Superior temporal gyrus (tissue), 1 donor: ENCODE data around the gene PRKCA.
A peak's percentile ranks its signal among the peaks of the same experiment; 100 is the strongest.
"Not testable (repeated sequence)": the region's sequence is repeated elsewhere in the genome, so short reads cannot be mapped to it uniquely, and the experiment has no call there.

Source experiments
- DNase-seq: peaks from one replicate; pipeline ENCODE4 v3.0.0-alpha.2; 2016; ENCODE audit errors: extremely low spot score

Gene PRKCA

DNA sequence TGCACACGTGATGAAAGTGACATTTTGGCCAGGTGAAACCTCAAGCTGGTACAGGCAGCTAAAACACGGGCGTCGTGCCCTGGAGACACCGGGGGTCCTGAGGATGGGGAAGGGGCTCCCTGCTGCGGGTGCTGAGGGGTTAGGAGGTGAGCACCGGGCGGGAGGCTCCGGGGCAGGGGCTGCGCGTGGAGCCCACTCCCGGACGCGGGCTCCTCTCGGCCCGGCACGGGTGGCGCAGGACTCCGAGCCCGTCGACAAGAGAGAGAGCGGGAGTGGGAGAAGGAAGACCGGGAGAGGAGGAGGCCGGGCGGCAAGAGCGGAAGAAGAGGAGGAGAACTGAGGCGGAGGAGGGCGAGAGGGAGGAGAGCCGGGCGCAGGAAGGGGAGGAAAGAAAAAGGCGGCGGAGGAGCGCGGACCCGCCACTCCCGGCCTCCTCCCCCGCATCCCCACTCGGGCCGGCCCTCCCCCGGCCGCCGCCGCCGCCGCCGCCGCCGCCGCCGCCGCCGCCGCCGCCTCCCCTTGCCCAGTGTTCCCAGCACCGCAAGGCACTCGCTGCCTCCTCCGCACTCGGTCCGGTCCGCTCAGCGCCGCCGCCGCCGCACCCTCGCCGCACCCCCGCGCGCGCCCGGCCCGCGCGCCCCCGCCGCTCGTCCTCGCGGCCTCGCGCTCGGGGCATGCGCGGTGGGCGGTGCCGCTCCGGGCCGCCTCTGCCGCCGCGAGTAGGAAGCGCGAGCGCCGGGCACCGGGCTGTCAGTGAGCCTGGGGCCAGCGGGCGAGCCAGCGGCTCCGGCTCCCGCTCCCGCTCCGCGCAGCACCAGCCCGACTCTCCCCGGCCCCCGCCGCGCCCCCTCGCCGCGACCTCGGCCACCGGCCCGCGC lies at the start of gene PRKCA:
Gene PRKCA (plus strand): TSS at position 750 of the 878 bp plus-strand sequence.
- peak; percentile 68 for DNase-seq

DNA sequence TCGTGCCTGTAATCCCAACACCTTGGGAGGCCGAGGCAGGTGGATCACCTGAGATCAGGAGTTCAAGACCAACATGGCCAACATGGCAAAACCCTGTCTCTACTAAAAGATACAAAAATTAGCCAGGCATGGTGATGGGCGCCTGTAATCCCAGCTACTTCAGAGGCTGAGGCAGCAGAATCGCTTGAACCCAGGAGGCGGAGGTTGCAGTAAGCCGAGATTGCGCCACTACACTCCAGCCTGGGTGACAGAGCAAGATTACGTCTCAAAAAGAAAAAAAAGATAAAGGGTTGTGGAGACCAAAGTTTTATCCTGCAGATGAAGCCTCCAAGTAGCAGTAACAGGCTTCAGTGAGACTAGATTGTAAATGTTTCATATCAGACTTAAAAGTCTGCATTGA lies 49.0 kb upstream of the PRKCA start:
- DNase-seq = not testable (repeated sequence)

DNA sequence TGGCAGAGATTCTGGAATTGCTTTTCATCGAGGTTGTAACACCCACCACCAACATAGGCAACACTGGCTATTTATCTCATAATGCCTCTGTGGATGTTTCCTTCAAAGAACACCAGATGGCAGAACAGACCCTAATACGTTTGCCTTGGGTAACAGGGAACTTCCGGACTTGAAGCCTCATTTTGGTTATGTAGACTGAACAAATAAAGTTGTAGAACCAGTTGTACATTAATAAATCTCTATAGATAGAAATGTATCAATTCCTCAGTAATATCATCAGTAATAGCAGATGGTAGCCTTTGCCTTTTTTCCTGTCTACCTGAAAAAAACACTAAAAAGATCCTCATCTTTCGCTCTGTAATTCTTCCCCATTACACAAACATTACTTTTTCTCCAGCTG lies 47.3 kb upstream of the PRKCA start:
- peak; percentile 93 for DNase-seq

DNA sequence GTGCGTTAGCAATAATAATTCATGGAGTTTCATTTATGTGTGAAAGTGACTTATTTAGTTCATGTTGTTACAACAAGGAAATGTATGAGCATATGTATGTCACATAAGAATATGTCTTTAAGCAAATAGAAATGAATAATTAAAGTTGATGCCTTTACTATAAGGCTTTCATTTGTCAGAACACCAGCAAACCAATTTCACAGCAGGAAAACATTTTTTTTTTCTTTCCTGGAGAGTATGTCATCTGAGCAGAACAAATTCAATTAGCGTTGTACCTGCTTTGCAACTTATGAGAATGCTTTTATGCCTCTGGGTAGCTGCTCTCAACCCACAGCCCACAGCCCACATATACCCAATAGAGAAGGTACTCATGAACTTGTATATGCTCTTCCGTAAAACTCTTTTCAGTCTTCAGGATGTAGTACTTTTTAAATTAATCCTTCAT lies 46.9 kb upstream of the PRKCA start:
- no peak for DNase-seq

DNA sequence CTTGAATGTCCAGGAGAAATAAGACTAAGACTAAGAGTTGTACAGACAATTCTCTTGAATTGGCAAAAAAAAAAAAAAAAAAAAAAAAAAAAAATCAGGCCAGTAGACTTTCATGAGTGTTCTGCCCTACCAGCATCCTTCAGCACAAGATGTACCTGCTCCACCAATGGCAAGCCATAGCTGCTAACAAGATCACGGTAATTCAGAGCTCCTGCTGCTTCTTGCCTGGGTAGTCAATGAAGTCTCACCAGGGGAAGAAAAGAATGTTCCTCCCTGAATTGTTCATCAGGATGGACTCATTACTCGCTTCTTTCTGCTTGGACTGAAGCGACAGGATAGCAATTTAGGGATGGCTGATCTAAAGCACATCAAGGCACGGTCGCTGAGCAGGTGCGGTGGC lies 42.1 kb upstream of the PRKCA start:
- DNase-seq = no peak

DNA sequence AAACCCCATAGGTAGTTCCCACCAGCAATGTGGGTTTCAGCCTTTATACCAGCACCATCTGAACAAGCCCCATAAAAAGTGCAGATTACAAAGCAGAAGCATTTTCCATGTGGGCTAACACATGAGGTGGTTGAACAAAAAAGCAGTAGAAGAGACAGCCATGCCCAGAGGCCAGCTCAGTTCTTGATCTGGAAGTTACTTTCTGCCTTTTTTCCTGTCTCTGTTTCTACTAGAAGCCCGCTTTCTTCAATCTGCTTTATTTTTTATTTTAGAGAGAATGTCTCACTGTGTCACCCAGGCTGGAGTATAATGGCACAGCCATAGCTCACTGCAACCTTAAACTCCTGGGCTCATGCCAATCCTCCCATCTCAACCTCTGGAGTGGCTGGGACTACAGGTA lies 41.7 kb upstream of the PRKCA start:
- DNase-seq = no peak

DNA sequence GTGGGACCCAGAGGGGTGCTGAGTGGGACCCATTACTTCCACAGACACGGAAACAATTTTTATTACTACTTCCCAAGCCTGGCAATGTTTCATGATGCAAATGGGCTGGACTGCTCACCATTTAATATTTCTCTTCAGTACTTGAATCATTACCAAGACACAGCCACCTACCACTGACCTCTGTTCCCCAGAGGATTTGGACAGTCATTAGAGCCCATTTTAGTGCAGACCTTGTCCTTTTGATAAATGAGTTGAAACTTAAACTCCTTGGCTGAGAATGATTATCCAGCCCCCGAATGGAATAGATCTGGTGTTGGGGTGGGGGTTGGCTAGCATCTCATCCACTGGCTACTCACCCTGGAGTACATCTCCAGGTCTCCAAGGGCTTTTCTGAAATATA lies 39.6 kb upstream of the PRKCA start:
- DNase-seq = no peak

DNA sequence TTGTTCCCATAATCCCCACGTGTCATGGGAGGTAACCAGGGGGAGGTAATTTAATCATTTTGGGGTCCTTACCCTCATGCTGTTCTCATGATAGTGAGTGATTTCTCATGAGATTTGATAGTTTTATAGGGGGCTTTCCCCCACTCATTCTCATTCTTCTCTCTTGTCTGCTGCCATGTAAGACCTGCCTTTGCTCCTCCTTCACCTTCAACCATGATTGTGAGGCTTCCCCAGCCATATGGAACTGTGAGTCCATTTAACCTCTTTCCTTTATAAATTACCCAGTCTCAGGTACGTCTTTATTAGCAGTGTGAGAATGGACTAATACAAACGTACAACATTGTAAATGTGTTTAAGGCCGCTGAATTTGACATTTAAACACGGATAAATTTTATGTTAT lies 37.7 kb upstream of the PRKCA start:
- no peak for DNase-seq

DNA sequence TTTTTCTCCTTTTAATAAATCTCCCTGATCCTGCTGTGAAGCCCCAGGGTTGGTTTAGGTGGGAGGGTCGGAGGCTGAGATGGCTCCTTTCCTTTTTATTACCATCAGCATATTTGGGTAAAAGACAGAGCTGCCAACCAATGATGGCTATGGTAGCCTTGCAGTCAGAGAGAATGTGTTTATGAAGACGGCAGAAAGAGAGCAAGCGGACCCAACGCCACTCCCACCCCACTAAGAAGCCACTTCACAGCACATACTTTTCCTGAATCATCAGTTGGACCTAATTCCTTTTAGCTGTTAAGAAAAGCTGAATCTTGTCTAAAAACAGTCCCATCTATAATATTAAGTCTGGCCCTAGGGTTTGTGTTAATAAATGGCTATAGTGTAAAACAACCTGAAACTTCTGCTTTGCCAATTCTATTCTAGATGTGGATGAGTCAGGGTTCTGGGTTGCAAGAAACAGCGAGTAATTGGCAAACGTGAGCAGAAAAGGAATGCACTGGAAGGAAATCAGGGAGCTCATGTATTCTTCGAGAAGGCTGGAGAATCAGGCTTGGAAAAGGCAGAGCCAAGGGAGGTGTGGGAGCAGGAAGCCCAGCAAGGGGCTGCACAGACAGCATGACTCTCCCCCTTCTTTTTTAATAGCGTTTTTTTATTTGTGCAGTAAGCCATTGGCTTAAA lies 34.0 kb upstream of the PRKCA start:
- no peak for DNase-seq

DNA sequence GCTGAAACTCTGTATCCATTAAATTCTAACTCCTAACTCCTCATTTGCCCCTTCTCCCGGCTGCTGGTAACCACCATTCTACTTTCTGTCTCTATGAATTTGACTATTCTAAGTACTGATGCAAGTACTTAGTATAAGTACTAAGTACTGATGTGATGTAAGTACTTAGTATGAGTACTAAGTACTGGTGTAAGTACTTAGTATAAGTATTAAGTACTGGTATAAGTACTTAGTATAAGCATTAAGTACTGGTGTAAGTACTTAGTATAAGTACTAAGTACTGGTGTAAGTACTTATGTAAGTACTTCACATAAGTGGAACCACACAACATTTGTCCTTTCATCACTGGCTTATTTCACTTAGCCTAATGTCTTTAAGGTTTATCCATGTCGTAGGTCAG lies 32.3 kb upstream of the PRKCA start:
- no peak for DNase-seq

DNA sequence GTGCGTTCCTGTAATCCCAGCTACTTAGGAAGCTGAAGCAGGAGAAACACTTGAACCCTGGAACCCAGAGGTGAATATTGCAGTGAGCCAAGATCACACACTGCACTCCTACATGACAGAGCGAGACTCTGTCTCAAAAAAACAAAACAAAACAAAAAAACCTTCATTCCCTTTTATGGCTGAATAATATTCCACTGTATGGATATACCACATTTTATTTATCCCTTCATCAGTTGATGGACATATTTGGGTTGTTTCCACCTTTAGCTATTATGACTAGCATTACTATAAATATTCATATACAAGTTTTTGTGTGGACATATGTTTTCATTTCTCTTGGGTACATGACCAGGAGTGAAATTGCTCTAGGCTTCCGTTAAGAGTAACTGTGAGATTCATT lies 30.9 kb upstream of the PRKCA start:
- DNase-seq = no peak

DNA sequence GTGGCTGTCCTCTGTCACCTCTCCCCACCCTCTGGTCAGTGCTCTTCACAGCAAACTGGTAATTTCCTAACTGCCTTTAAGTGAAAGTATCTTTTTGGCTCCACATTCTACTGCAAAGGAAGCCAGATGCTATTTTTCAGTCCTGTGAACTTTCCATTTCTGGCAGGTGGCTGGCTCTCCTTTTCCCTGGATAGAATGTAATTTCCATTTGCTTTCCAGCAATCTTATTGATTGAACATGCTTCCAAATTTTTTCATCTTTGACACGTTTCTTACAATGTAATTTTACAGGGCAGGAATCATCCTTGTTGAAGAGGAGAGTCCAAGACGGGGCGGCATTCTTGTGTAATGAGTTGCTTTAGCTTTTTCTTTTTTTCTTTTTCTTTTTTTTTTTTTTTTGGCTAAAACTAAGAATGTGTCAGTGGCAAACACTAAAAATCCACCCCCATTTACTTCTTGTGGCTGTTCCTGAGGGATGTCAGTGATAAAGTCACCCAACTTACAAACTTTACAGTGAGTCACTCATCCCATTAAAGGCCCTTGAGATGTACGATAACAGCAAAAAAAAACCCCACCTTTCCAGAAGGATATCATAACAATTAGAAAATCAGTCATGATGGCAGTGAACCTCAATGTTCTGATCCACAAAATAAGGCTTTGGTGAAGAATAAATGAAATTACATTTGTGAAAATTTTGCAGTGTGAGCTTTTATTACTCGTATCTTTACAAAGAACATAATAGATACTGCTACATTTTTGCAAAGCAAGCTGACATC lies 29.4 kb upstream of the PRKCA start:
- DNase-seq = no peak

DNA sequence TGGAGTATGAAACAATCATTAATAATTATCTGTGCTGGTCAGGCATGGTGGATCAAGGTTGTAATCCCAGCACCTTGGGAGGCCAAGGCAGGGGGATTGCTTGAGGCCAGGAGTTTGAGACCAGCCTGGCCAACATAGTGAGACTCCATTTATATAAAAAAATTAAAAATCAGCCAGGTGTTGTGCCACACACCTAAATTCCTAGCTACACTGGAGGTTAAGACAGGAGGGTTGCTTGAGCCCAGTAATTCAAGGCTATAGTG lies 28.9 kb upstream of the PRKCA start:
- no peak for DNase-seq

DNA sequence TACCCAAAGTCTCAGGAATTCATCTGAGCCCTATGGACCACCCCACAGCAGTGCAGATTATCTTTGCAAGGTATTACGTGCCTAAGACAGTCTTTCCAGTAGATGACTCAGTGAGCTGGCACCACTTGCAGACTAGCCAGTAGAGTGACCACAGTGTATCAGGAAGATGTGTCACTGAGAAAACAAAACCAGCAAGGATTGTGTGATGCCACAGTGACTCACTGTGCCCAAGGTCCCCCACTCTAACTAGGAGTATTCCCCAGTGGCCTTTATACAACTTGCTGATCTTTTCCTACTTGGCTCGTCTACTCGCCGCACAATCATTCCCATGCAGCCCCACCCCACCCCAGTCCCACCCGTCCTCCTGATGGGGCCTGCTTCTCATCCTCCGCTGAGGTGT lies 26.8 kb upstream of the PRKCA start:
- DNase-seq = no peak

DNA sequence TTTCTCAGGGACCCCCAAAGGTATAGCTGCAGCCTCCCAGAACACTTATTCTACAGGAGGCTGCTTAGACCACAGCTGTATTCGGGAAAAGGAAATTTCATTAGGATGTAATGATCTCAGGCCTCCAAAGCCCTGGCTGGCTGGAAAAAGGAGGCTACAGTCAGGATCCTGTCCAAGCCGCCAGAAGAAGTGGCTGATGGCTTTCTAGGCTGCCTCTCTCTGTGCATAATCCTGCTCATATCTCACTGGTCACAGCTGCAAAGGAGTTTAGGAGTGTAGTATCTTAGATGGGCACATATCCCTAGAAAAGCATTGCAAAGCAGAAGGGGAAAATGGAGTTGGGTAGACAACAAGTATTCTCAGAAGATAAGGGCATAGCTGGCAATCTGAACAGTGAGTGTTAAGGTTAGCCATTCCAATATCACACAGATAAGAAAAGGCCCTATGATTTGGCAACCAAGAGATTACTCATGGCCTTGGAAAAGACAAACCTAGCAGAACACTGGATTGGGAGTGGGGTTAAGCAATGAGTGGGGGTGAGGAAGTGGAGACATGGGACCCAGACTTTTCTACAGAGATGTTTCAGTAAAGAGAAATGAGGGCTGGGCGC lies 26.0 kb upstream of the PRKCA start:
- no peak for DNase-seq

DNA sequence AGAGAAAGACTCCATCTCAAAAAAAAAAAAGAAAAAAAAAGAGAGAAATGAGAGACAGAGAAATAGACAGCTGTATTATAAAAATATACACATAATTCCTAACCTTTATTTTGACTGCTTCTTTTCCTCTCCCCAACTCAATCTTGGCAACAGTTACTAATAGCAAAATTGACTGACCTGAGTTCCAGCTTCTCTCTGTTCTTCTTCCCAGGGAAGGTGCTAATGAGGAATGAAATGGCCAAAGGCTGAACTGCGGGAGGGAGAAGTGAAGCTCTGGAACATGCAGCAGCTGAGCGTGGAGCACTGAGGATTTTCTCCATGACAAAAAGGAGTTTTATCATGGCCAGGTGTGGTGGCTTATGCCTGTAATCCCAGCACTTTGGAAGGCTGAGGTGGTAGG lies 25.2 kb upstream of the PRKCA start:
- DNase-seq = no peak

DNA sequence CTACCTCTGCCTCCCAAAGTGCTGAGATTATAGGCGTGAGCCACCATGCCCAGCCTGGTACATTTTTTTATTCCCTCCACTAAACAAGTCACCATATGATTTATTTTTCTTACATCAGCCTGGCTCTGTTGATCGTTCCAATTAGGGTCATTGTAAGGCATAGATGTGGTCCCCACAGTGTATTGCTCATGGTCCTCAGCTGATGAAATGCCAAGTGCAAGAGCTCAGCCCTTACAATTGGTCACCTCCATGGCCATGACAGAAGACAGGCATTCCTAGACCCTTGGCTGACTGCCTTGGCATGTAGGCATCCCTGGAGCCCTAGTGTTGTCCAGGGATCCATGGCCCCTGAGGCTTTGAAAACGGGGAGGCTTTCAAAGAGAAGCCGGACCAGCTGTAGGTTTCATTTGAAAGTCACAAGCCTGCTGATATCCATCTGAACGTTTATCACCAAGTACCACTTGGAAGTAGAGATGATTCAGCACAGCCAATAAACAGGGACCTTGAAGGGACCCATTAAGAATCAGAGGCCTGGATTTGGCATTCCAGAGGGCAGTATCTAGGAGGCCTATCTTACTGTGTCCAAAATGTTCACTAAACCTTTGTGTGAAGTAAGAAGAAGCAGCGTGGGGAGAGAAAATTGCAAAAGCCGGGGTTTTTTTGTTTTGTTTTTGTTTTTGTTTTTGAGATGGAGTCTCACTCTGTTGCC lies 20.6 kb upstream of the PRKCA start:
- no peak for DNase-seq

DNA sequence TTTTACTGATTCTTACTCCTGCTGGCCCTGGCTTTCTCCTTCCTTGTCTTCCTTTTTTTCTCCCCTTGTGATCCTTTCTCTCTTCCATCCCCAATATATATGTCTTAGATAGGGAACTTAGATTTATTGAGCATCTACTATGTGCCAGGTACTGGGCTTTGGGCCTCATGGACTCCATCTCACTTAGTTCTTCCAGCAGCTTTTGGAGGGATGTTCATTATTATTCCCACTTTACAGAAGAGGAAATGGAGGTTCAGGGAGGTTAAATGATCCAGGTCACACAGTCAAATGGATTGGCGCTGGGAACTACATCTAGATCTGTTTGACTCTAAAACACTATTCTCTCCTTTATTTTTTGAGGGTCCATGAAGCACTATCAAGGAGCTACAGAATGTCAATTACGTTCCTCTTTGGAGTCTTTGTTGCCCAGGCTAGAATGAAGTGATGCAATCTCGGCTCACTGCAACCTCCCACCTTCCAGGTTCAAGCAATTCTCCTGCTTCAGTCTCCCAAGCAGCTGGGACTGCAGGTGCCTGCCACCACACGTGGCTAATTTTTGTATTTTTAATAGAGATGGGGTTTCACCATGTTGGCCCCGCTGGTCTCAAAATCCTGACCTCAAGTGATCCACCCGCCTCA lies 19.0 kb upstream of the PRKCA start:
- no peak for DNase-seq

DNA sequence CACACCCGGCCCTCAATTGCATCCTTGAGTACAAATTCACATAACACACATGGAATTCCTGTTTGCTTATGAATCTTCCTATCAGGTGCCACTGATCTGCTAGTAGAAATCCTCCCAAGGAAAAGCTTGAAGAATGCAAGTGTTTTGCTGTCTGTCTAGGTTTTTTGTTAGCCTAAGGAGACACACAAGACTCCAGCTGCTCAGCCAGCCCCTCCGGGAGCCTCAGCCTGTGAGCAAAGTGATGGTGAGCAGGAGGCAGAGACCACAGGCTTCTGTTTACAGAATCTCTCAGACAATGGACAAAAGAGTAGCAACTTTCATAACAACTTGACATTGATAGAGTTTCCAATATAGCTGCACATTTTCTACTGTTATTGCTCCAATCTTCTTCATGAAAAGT lies 18.4 kb upstream of the PRKCA start:
- no peak for DNase-seq

DNA sequence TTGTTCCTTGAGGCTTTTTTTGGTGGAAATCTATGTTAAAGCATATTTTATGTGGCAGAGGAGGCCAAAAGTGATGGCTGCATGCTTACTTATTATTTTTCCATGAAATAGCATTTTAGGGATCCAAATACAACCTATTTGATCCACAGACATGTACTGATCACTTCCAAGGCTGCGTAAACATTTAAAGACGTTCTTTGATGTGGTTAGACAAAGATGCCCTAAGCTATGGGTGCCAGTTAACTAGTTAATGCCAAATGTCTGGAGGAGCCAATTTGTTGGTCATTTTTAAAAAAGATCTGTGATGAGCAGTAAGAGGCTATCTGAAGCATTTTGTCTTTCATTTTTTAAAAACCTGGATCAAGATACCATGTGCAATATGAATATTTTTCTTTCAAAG lies 17.3 kb upstream of the PRKCA start:
- DNase-seq = no peak

DNA sequence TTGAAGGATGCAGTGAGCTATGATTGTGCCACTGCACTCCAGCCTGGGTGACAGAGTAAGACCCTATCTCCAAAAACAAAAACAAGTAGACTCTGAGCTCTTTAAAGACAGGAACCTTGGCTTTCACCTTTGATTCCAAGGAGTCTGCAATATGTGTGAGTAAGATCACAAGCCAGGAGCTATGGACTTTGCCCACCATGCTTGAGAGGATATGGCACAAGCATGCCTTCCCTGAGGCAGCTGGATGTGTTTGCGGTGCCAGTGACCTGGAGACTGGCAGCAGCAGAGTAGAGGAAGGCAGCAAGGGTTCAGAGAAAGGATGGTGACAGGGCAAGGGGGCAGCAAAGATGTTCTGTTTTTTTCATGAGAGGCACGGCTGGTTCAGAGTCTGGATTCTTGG lies 14.5 kb upstream of the PRKCA start:
- DNase-seq = no peak
